ENCODE results near the gene C12orf57.

Gene C12orf57

DNA sequence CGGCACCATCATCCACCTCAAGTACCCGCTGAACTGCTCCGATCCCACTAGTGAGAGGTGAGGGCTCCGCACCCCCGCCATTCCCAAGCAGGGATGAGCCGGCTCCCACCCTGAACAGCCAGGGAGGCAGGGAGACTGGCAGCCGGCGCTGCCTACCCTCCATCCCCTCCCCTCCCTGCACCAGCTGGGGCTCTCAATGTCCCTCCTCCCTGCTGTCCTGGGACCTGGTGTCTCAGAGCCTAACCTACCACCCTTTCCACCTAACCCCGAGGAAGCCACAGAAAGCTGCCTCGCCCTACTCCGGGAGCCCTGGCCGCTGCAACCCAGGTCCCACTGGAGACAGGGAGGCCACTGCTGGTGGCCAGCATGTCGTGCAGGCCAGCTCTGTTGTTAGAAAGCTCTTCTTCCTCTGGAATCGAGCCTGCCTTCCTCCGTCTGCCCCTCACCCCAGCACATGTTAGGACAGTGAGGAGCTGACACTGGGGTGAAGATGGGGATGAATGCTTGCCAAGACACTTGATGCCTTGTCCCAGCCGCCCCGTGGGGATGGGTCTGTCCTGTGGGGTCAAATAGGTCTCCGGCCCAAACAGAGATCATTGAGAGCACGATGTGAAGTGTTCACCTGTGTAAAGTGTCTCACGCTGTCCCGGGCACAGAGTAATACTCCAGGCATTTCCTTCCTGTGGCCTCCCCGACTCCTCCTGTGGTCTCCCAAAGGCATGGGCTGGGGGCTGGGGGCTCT lies 8.5 kb downstream of the C12orf57 start:
- DNase-seq (ENCODE audit: low spot score) (no peak), FAIRE-seq (no peak)

GRCh38 chr12:6952863-6953441 lies 9.1 kb downstream of the C12orf57 start:
- no peak for FAIRE-seq
- no peak for DNase-seq (ENCODE audit: low spot score)

- no peak for FAIRE-seq
- no peak for DNase-seq (ENCODE audit: low spot score)
Observed at GRCh38 chr12:6953442-6954315, 9.9 kb downstream of the C12orf57 start.

GRCh38 chr12:6954316-6955107 lies 10.7 kb downstream of the C12orf57 start:
- FAIRE-seq, result no peak
- DNase-seq (ENCODE audit: low spot score), result no peak

DNA sequence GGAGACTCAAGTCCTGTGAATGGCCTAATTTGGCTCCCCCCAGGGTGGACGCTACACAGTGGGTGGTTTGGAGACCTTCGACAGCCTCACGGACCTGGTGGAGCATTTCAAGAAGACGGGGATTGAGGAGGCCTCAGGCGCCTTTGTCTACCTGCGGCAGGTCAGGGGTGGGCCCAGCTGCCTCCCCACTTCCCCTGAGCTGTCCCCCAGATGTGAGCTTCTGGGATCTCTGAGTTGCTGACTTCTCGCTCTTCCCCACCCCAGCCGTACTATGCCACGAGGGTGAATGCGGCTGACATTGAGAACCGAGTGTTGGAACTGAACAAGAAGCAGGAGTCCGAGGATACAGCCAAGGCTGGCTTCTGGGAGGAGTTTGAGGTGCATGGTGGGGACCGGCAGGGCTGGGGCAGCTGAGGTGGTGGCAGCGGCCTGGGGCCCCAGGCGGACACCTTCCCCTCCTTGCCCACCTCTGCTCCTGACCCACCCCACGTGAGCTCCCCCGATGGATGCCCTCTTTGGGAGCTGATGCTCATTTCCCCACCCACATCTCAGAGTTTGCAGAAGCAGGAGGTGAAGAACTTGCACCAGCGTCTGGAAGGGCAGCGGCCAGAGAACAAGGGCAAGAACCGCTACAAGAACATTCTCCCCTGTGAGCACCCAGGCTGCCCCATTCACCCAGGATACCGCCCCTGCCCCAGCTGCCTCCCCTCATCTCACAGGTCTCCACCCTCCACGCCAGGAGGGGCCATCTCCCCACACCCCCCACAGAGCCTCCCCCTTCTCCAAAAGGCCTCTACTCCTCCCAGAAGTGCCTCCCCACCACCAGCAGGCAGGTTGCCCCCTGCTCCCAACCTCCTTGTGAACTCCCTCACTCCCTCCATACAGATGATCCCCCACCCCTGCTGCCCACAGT lies 11.5 kb downstream of the C12orf57 start:
- FAIRE-seq, result no peak
- no peak for DNase-seq (ENCODE audit: low spot score)

DNA sequence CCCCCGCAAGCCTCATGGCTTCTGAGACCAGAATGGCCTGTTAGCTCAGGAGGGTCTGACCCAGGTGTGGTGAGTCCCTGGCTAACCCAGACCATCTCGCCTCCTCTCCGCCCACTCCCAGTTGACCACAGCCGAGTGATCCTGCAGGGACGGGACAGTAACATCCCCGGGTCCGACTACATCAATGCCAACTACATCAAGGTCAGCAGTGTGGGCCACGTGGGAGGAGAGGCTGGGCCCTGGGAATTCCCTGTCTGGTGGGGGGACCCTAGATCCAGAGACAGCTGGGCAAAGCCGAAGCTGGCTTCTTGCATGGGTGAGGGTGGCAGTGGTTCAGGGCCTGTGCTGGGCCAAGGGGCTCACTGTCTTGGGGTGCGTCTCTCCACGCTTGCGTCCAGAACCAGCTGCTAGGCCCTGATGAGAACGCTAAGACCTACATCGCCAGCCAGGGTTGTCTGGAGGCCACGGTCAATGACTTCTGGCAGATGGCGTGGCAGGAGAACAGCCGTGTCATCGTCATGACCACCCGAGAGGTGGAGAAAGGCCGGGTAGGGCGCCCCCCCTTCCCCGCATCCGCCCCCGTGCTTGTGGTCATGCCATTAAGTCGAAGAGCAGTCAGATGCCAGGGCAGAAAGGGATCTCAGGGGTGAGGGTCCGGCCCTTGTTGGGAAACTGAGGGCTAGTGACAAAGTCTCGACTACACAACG lies 12.4 kb downstream of the C12orf57 start:
- FAIRE-seq (no peak), DNase-seq (ENCODE audit: low spot score) (no peak)

DNA sequence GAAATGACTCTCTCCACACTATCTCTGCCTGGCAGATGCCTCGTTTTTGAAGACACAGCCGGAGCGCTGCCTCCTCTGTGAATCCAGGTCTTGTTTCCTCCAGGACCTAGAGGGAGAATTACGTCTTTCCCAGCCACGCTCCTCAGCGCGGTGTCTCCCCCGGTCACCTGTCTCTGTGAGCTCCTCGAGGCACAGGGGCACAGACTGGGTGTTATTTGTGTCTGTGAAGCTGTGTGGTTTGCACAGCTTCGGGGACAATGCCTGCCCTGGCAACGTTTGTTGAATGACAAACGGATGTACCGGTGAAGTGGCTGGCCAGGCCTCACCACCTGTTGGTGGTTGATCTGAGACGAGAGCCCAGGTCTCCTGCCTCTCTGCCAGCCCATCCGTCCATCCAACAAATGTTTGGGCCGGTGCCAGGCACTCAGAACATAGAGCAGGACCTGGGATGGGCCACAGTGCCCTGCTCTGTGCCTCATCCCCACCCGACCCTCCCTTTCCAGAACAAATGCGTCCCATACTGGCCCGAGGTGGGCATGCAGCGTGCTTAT lies 13.4 kb downstream of the C12orf57 start:
- no peak for FAIRE-seq
- no peak for DNase-seq (ENCODE audit: low spot score)

DNA sequence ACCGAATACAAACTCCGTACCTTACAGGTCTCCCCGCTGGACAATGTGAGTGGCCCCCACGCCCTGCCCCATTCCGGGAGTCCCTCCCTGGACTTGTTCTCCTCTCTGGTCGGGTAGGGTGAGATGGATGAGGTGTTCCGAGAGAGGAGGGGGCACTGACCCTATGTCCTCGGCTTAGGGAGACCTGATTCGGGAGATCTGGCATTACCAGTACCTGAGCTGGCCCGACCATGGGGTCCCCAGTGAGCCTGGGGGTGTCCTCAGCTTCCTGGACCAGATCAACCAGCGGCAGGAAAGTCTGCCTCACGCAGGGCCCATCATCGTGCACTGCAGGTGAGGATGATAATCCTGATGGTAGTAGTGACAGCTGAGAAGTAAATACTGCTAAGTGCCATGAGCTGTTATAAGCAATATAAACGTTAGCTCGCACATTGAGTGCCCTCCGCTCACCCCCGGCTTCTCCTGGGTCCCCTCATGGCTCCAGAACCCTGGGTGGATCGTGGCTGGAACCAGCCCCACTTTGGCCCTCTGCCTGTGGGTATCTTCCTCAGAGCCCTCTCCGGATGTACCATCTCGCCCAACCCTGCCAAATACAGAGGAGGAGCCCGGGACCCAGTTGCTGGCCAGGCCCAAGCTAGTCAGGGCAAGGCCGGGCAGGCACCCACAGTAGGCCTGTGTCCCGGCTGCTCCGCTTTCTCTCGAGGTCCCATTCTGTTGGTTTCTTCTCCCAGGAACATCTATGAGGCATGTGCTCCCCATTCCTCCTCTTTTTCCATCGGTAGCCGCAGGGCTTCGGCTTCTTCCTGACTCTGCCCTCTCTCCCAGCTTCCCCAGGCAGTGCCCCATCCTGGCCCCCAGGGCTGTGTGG lies 14.2 kb downstream of the C12orf57 start:
- DNase-seq (ENCODE audit: low spot score), result no peak

GRCh38 chr12:6958609-6959057 lies 14.8 kb downstream of the C12orf57 start:
- no peak for FAIRE-seq
- no peak for DNase-seq (ENCODE audit: low spot score)

More for the DNA sequence above, 14.2 kb downstream of the C12orf57 start:
- FAIRE-seq, result no peak

DNA sequence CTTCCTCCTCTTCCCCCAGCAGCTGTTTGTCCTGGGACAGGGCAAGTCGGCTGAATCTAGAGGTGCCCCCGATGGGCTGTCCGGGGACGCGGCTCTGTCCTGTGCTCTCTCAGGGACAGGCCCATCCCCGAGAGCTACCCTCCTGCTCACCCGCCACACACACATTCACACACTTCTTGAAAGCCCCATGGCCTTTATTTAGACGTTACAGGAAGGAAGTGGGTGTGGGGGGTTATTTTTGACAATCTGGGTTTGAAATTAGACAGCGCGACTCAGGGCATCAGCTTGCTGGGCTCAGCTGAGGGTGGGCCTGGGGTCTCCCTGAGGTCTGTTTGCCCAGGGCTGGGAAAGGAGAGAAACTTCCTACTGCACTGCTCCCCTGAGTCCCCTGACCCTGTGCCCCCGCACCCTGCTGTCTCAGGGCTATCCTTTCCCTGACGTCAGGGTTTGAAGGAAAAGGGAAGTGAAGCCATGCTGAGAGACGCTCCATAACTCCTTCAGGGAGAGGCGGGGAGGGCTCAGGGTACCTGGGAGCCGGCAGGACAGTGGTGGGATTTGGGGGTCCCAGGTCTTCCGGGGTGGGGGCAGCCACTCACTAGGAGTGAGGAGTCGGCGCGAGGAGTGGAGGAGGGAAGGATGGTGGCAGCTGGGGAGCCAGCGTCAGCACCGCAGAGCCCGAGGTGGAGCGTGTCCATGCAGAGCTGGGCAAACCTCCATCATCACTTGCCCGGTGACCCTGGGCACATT lies 15.4 kb downstream of the C12orf57 start:
- FAIRE-seq (no peak), DNase-seq (ENCODE audit: low spot score) (no peak)

- DNase-seq (ENCODE audit: low spot score) (no peak), FAIRE-seq (no peak)
Observed at GRCh38 chr12:6959805-6960592, 16.2 kb downstream of the C12orf57 start.

GRCh38 chr12:6960593-6961277 lies 16.9 kb downstream of the C12orf57 start:
- FAIRE-seq (no peak), DNase-seq (ENCODE audit: low spot score) (no peak)

DNA sequence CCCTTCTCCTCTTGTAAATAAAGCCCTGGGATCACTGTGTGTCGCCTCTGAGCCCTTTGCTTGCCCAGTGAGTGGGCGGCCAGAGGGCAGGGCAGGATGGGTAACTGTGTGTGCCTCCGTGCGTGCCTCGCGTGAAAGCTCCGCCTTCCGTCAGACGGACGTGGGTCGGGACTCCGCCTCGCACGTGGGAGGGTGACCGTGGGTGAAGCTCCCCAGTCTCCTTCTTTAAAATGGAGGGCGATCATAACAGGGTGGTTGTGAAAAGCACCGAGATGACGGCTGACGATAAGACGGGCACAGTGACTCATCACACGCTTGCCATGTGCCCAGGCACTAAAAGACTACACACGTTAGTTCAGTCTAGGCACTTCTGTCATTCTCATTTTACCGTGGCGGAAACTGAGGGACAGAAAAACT lies 17.5 kb downstream of the C12orf57 start:
- no peak for FAIRE-seq
- no peak for DNase-seq (ENCODE audit: low spot score)

- DNase-seq (ENCODE audit: low spot score) (peak; percentile 39), FAIRE-seq (no peak)
Observed at GRCh38 chr12:6961695-6962284, 18.0 kb downstream of the C12orf57 start.

DNA sequence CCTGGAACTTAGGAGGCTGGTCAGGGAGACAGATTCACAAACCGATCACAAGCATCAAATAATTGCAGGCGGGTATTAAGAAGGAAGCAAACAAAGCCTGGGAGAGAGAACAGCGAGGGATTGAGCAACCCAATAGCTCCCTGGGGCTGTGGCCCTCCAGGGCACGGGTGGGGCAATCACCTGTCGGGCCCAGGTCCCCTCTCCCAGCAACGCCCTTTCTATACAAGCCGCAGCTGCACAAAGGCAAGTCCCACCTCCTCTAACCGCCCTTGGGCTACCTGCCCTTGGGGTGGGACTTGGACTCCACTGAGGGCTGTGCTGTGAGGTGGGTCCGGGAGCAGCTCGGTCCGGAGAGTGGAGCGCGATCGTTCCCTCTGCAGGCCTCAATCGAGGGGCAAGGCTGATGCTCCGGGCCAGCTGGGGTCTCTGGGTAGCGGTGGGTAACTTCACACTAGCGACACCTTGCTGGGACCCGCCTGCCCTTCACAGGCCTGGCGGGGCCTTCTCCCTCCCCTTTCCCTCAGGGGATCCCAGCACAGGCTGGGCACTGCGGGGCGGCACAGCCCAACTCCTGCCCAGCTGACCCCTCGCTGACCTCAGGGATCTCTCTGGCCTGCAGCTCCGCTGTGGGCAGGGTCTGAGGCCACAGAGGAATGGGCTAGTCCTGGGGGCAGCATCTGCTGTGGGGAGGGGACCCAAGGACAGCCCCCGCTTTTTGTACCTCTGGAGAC lies 18.6 kb downstream of the C12orf57 start:
- DNase-seq (ENCODE audit: low spot score) (no peak), FAIRE-seq (no peak)
